AML-193 (cell line): ENCODE measurements around the gene KMT2D.
A peak's percentile ranks its signal among the peaks of the same experiment; 100 is the strongest.

Experiments used
- DNase-seq, 2 experiments: peaks; one replicate each; lab custom pipeline; 2025; lab: John Stamatoyannopoulos, UW

KMT2D gene

DNA sequence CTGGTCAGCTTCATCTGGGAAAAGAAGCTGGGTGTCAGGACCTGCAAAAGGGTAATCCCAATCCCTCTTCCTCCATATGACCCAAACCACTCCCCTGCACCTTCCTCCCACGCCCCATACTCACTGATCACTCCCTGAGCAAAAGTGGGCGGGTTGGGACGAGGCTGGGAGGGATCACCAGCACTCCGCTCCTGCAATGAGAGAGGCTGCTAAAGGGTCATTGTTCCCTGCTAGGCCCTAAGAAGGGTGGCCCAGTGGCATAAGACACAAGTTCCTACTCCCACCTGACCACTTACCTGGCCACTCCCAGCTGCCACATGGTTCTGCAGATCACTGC is 26.3 kb downstream of the KMT2D start:
- DNase-seq, result no peak

DNA sequence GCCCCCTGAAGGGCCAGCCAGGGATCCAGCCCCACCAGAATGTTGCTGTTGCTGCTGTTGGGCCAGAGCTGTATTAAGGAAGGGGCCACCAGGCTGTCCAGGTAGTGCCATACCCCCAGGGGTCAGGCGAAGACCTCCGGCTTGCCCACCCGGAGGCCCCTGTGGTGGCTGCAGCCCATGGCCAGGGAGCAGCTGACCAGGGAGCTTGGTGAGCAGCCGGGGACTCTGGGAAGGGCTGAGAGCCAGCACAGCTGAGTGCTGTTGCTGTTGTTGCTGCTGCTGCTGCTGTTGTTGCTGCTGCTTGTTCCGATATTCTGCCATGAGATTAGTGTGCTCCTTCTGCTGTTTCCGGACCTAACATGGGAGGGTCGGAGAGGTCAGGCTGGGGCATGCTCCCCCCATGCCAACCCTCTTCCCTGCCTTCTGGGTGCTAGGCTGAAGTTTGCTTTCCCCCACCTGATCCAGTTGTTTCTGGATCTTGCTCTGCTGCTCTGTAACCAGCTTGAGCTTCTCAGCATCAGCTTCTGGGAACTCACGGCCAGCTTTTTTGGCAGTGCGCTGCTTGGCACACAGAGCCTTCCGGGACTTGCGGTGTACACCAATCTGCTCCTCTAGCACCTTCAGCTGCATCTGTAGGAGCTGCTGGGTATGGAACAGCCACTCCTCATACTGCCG is 26.8 kb downstream of the KMT2D start:
- no peak for DNase-seq

DNA sequence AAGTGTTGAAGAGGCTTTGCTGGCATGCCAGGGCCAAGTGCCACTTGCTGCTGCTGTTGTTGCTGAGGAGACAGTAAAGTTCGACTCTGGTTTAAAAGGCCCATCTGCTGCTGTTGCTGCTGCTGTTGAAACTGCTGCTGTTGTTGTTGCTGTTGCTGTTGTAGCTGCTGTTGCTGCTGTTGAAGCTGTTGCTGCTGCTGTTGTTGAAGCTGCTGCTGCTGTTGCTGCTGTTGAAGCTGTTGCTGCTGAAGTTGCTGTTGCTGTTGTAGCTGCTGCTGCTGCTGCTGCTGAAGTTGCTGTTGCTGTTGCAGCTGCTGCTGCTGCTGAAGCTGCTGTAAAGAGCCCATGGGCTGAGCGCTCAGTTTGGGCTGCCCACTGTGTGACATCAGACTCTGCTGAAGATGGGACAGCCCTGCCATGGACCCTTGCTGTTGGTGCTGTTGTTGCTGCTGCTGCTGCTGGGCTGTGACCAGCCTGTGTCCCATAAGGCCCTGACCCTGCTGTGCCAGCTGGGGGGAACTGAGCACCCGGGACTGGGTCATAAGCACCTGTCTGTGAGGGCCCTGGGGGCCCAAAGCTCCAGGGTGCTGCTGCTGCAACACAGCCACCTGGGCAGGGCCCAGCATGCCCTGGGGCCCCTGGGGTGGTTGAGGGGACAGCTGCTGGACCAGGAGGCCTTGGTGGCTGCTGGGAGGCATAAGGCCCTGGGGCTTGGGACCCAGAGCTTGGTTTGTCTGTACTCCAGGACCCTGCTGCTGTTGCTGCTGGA is 27.7 kb downstream of the KMT2D start:
- DNase-seq, result no peak

GRCh38 chr12:49032276-49032675 is 28.3 kb downstream of the KMT2D start:
- no peak for DNase-seq

DNA sequence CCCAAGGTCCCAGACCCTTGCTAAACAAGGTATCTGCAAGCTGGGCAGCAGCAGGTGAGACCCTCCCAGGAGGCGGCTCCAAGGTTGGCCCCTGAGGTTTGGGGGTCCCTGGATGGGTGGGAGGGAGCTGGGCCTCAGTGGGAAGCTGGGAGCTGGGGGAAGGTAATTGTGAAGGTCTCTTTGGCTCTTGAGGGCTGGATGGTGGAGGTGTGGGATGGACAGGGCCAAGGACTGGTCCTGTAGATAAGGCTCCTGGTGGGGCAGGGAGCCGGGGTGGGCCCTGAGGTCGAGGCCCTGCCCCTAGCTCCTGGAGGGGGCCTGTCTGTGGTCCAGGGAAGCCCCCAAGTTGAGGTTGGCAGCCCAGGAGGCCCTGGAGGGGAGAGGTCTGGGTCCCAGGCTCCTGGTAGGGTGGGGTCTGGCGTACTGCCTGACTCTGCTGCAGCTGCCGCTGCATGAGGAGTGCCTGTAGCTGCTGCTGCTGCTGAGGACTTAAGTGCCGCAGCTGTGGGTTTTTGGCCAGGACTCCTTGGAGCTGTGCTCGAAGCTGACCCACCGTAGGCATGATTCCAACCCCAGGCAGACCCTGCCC is 28.9 kb downstream of the KMT2D start:
- no peak for DNase-seq

- no peak for DNase-seq
Measured at GRCh38 chr12:49030714-49031572, 29.7 kb downstream of the KMT2D start.

DNA sequence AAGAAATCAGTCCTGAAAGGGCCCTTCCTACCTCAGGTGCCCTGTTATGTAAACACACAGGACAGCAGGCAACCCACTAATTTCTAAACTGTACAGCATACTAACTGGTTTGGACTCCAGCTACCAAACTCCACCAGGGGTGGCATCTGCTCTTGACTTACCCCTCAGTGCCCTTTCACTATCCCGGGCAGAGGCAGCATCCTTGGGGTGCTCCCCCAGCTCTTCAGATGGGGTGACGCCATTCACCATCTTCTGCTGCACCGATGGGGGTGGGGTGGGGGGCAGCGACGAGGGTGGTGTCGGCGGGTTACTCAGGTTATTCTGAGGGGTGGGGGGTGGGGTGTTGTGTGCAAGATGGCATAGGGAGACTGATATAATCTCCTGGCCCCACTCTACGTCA is 30.5 kb downstream of the KMT2D start:
- DNase-seq, result no peak

DNA sequence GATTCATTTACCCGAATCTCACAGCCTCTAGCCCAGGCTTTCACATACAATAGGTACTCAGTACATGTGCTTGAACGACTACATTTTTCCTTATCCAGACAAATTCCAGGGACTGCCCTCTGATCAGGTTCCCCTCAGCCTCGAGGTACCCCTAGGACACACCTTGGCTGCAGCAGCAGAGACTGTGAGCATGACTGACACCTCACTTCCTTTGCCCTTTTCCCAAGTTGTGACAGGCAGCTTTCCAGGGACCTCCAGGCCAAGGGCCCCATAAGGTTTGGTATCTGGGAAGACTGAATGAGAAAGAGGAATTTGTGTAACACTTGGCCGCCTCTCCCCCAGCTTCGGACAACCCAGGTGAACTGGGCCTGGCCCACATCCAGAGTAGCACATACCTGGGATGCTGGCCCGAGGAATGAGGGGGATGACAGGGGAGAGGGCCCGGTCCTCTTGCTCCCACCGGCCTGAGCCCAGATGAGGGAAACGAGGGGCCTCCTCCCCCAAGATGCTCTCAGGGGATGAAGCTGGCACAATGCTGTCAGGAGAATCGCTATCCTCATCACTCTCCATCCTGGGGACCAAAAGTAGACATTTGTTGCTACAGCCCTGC is 31.8 kb downstream of the KMT2D start:
- DNase-seq, result no peak

DNA sequence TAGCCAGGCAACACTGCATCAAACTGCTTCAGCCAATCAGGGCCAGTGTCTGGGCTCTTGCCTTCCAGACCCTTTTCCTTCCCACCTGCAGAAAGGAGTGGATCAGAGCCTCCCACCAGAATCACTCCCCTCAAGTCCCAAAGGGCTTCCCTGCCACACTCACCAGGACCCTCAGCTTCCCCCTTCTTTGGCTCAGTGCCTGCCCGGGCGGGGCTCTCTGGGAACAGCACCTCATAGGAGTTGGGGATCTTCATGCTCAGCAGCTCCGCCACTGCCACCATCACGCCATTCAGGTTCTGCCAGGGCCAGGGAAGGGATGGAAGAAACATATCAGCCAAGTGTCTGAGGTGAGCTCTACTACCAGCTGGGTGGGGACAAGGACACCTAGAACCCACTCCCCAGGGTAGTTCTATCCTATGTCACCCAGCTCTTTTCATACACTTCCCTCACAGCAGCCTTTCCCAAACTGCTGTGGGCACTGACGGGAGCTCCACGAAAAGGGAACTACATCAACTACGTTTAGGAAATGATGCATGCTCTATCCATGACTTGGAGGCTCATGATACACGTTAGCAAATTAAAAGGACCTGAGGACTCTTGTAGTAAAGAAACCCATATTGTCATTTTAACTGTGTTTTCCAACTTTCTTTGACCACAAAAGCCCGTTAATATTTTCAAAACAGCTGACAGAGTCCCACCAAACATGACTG is 32.6 kb downstream of the KMT2D start:
- no peak for DNase-seq

DNA sequence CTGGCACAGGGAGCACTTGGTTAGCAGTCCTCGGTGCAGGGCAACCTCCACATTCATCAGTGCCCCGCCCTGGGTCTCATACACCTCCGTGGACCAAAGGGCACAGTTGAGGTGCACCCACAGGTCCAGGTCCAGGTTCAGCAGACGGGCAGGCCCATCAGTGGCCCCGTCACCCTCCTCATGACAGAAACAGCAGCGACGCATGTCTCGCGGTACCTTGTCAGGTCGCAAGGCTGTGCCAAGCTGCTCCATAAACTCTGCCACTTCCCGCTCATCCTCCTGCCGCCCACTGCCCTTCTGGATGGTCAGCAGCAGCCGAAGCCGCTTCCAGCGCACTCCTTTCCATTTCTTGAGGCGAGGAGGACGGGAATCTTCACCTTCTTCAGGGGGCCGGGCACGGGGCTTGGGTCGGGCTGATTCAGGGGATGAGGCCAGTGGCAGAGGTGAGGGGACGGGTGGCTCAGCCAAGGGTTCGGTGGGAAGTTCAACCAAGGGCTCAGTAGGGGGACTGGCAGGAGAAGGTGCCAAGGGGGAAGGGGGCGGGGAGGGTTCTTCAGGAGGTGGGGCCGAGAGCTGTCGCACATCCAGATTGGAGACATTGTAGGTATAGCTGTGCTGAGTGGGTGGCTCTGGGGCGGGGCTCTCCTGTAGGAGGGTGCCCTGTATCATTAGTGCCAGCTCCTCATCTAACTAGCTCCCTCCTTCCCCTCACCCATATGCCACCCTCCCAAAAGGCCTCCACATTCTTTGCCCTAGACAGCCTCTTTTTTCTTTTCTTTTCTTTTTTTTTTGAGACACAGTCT is 33.7 kb downstream of the KMT2D start:
- DNase-seq, result no peak

GRCh38 chr12:49026101-49026500 is 34.5 kb downstream of the KMT2D start:
- no peak for DNase-seq

- DNase-seq, result no peak
Measured at GRCh38 chr12:49025463-49025862, 35.1 kb downstream of the KMT2D start.

GRCh38 chr12:49024543-49024942 is 36.1 kb downstream of the KMT2D start:
- DNase-seq, result no peak

DNA sequence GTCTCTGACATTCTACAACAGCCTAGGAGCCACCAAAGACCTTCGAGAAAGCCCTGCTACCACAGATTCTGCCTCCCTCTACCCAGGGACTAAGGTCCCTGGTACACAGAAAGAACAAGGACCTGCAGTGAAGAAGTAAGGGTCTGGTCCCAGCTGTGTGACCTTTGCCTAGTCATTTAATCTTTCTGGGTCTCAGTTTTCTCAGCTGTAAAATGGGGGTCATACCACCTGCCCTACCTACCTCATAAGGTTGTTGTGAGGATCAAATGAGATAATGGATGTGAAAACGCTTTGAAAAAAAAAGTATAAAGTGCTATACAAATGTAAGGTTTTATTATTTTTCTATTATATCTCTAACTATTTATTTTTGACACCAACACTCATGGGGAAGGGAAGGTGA is 36.8 kb downstream of the KMT2D start:
- no peak for DNase-seq

GRCh38 chr12:49022558-49023178 is 37.9 kb downstream of the KMT2D start:
- DNase-seq, result no peak

DNA sequence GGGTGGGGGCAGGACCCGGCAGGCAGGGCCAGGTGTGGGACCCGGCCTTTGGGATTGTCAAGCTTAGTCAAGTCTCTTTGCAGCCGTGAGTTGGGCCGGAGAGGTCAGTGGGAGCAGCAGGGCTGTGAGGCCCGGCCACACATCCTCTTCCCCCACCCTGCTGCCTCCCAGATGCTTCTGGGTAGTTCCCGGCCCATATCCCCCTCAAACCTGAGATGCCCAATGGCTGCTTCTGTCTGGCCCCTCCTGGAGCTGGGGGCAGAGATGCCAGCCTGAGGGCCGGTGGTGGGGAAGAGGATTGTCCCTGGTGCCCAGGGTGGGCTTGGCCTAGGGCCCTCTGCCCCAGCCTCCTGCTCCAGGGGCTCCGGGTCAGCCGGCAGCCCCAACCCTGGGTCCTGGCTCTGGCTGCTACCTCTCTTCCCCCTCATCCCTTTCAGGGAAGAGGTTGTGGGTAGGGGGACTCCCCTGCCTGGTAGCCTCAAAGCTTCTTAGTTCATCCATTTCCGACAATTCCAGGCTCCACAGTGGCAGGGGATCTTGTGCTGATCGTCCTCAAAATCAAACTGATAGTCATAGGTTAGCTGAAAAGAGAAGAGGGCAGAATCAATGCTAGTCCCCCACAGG is 39.2 kb downstream of the KMT2D start:
- DNase-seq, result no peak

- DNase-seq, result no peak
Measured at GRCh38 chr12:49020441-49020840, 40.2 kb downstream of the KMT2D start.

GRCh38 chr12:49019443-49020324 is 40.9 kb downstream of the KMT2D start:
- DNase-seq, result peak; percentile 60 to 71

DNA sequence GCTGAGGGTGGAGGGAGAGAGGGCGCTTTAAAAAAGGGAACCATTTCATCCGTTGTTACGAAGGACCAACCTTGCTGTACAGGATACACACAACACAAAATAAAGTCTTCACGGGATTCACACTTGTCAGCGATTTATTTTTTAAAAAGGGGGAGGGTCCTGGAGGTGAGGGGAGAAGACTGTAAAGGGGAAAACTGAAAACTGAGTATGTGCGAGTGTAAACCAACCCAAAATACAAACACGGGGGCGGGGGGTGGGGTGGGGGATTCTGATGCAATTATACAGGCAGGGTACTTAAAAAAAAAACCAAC is 41.5 kb downstream of the KMT2D start:
- DNase-seq, result peak in 1 of 2 experiments; percentile 63
